Tibial nerve (tissue), 3 donors: ENCODE measurements around the gene BANK1.

ENCODE experiments used
- POLR2A ChIP-seq, 2 donors: fragments of 450-650 bp; IDR thresholded peaks; one replicate each; pipeline ENCODE4 v1.6.1; 2017; ENCODE audit warnings: antibody characterized with exemption in 2 of 2, mild to moderate bottlenecking in 2 of 2, moderate library complexity in 2 of 2
- TF ChIP-seq, protein P1 (sequence below), 5 experiments: fragments of 200-600 bp in 3 of 5; fragments of 450-650 bp in 2 of 5; sonication (generic) in 3 of 5; IDR thresholded peaks; one replicate each; pipeline ENCODE4 v1.5.1; 2016 to 2019; ENCODE audit warnings: antibody characterized with exemption in 5 of 5, mild to moderate bottlenecking in 3 of 5, moderate library complexity in 2 of 5

- TF ChIP-seq, protein P1, sequence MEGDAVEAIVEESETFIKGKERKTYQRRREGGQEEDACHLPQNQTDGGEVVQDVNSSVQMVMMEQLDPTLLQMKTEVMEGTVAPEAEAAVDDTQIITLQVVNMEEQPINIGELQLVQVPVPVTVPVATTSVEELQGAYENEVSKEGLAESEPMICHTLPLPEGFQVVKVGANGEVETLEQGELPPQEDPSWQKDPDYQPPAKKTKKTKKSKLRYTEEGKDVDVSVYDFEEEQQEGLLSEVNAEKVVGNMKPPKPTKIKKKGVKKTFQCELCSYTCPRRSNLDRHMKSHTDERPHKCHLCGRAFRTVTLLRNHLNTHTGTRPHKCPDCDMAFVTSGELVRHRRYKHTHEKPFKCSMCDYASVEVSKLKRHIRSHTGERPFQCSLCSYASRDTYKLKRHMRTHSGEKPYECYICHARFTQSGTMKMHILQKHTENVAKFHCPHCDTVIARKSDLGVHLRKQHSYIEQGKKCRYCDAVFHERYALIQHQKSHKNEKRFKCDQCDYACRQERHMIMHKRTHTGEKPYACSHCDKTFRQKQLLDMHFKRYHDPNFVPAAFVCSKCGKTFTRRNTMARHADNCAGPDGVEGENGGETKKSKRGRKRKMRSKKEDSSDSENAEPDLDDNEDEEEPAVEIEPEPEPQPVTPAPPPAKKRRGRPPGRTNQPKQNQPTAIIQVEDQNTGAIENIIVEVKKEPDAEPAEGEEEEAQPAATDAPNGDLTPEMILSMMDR (IDR thresholded peaks at IDR 0.05), result no peak
- no peak for TF ChIP-seq POLR2A (IDR thresholded peaks at IDR 0.05)
Observed at GRCh38 chr4:101987623-101988243, 197.2 kb downstream of the BANK1 start.
